Stomach (tissue), 9 donors: ENCODE results near the gene BTBD9. TPM values are rescaled to one million over a fixed set of nuclear protein-coding genes. Genes with fewer than 3 reads are reported as not detected.

ENCODE experiments used
- DNase-seq, 2 donors: peaks; one replicate each; pipeline versions ENCODE4 v3.0.0 to v3.0.0-alpha.2; 2013 to 2019
- H3K27ac ChIP-seq, 5 donors: fragments of 200-600 bp in 4 of 5; sonication (generic) in 4 of 5; one replicate each; pipeline ENCODE4 v1.5.1; 2013 to 2019; ENCODE audit warnings: mild to moderate bottlenecking in 1 of 5, moderate library complexity in 1 of 5
- H3K27me3 ChIP-seq, 3 donors: fragments of 200-600 bp; sonication (generic); one replicate each; pipeline ENCODE4 v1.5.1; 2017 to 2019; ENCODE audit warnings: mixed run types in 1 of 3
- H3K36me3 ChIP-seq, 4 donors: fragments of 200-600 bp; sonication (generic); 1 replicate in 3 of 4; 2 replicates in 1 of 4; pipeline ENCODE4 v1.5.1; 2016 to 2019
- H3K4me1 ChIP-seq, 4 donors: fragments of 200-600 bp; sonication (generic); one replicate each; pipeline ENCODE4 v1.5.1; 2016 to 2019
- H3K4me3 ChIP-seq, 4 donors: fragments of 200-600 bp; sonication (generic) in 3 of 4; one replicate each; pipeline ENCODE4 v1.5.1; 2016 to 2019; ENCODE audit warnings: mild to moderate bottlenecking in 1 of 4
- H3K9me3 ChIP-seq, 4 donors: fragments of 200-600 bp; sonication (generic); one replicate each; pipeline ENCODE4 v1.5.1; 2016 to 2019
- EP300 ChIP-seq: sonication (generic); formaldehyde crosslinking; IDR thresholded peaks from one replicate; pipeline ENCODE4 v1.6.1; 2017; ENCODE audit warnings: antibody characterized with exemption
- POLR2A ChIP-seq, 4 donors: fragments of 450-650 bp; IDR thresholded peaks; one replicate each; pipeline ENCODE4 v1.6.1; 2016; ENCODE audit warnings: antibody characterized with exemption in 4 of 4, control low read depth in 2 of 4, mild to moderate bottlenecking in 1 of 4, moderate library complexity in 1 of 4
- POLR2AphosphoS5 ChIP-seq, 3 donors: sonication (generic); formaldehyde crosslinking; IDR thresholded peaks; one replicate each; pipeline ENCODE4 v1.6.1; 2016; ENCODE audit warnings: antibody characterized with exemption in 3 of 3
- WGBS, 5 donors: extraction: QIAGEN DNeasy Blood & Tissue Kit in 3 of 5; methylation state at CpG; one replicate each; pipeline versions ENCODE4 v1.1.5 to v1.1.7; 2013 to 2018; 5-methylcytosine and 5-hydroxymethylcytosine counted together
- intact Hi-C: fragments of 100-400 bp; cut with DNase I; formaldehyde crosslinking; loops from one replicate; pipeline ENCODE4 v1.15.1; 2023; ENCODE audit warnings: low total_unique reads
- polyA plus RNA-seq, 3 donors: library from polyadenylated mRNA; stranded (reverse); fragments of 200-250 nt; gene quantifications; one replicate each; pipeline ENCODE4 v1.2.3, GENCODE V29; 2013
- total RNA-seq, 5 donors: library from RNA; depleted of rRNA; stranded (reverse); fragments of >200 nt; gene quantifications; one replicate each; pipeline versions ENCODE4 v1.1.0 to v1.2.3, GENCODE V29; 2014 to 2016
- TF ChIP-seq, protein P1 (sequence below), 7 experiments: fragments of 450-650 bp in 4 of 7; fragments of 200-600 bp in 3 of 7; sonication (generic) in 3 of 7; IDR thresholded peaks; one replicate each; pipeline ENCODE4 v1.5.1; 2016 to 2019; ENCODE audit warnings: antibody characterized with exemption in 7 of 7, control low read depth in 2 of 7, mild to moderate bottlenecking in 1 of 7
- donor health status: healthy with polysubstance abuse.
- donor health status: Bipolar disorder and iron deficiency.
- donor health status: healthy.

Gene BTBD9
- total and polyA plus RNA-seq, 8 donors, result 1.4 to 90.2 (median 6.8) TPM

DNA sequence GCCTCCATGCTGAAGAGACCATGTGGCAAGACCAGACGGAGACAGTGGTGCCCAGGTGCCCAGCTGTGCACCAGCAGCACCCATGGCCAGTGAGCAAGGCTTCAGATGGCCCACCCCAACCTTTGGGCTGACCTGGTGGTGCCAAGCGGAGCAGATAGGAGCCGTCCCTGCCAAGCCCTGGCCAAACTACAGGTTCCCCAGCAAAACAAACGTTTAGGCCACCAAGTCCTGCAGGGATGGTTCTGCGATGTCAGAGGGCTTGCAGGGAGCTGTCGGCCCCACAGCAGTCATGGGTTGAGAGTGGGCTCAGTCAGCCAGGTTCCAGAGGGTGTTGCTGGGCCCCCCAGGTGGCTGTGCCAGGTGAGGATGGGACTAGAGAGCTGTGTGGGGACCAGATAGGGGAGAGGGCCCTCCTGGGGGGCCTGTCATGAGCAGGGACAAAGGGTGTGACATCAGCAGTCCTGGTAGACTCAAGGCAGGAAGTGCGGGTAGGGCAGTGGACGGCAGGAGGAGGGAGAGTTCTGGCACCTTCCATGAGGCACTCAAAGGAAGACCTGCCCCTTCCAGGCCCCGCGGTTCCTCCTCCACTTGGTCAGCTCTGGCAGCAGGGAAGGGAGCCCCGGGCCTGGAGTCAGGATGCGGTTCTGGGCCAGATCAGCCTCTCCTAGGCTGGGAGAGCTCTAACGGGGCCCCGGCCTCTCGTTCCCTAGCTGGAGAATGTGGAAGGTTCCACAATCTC, 477.8 kb downstream of the BTBD9 start:
- Histone ChIP-seq H3K9me3 (no peaks in the 10 kb centered on the region), H3K4me1 (peaks cover 0 to 6% (median 0%) of the 10 kb centered on the region in 4 donors), H3K27me3 (no peaks in the 10 kb centered on the region), H3K36me3 (peaks cover 0 to 12% (median 6%) of the 10 kb centered on the region in 4 donors), H3K27ac (no peak overlapping the region), H3K4me3 (no peak overlapping the region)
- intact Hi-C loops, result no loop called here
- WGBS, 5 donors, result 85 to 90% (median 87%) methylated on average over 14 to 15 of the region's 15 CpGs
- DNase-seq, result no peak
- TF ChIP-seq EP300, result no peak
- TF ChIP-seq POLR2A (IDR thresholded peaks at IDR 0.05), result no peak
- TF ChIP-seq POLR2AphosphoS5 (IDR thresholded peaks at IDR 0.05), result no peak
- TF ChIP-seq, protein P1, sequence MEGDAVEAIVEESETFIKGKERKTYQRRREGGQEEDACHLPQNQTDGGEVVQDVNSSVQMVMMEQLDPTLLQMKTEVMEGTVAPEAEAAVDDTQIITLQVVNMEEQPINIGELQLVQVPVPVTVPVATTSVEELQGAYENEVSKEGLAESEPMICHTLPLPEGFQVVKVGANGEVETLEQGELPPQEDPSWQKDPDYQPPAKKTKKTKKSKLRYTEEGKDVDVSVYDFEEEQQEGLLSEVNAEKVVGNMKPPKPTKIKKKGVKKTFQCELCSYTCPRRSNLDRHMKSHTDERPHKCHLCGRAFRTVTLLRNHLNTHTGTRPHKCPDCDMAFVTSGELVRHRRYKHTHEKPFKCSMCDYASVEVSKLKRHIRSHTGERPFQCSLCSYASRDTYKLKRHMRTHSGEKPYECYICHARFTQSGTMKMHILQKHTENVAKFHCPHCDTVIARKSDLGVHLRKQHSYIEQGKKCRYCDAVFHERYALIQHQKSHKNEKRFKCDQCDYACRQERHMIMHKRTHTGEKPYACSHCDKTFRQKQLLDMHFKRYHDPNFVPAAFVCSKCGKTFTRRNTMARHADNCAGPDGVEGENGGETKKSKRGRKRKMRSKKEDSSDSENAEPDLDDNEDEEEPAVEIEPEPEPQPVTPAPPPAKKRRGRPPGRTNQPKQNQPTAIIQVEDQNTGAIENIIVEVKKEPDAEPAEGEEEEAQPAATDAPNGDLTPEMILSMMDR (IDR thresholded peaks at IDR 0.05), result no peak

DNA sequence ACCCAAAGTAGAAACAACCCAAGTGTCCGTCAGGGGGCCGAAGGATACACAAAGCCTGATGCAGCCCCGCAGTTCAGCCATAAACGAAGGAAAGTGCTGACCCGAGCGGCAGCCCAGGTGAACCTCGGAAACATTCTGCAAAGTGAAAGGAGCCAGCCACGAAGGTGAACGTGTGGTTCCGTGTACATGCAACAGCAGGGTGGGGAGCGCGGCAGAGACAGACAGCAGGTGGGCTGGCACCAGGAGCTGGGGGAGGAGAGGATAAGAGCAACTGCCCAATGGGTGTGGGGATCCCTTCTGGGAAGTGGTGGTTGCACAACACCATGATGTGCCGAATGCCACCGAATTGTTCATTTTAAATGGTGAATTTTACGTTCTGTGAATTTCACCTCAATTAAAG, 478.4 kb downstream of the BTBD9 start:
- H3K27me3 ChIP-seq, result no peaks in the 10 kb centered on the region
- no peaks in the 10 kb centered on the region for H3K9me3 ChIP-seq
- intact Hi-C loops, result no loop called here
- H3K36me3 ChIP-seq, result peaks cover 0 to 12% (median 6%) of the 10 kb centered on the region in 4 donors
- H3K4me3 ChIP-seq, result no peak overlapping the region
- no peak for DNase-seq
- no peak overlapping the region for H3K27ac ChIP-seq
- WGBS, 5 donors, result 93 to 98% (median 95%) methylated on average over 15 of the region's 15 CpGs
- TF ChIP-seq EP300 (no peak), POLR2A (IDR thresholded peaks at IDR 0.05) (no peak), POLR2AphosphoS5 (IDR thresholded peaks at IDR 0.05) (no peak)
- TF ChIP-seq, protein P1 (IDR thresholded peaks at IDR 0.05), result no peak
- peaks cover 0 to 6% (median 0%) of the 10 kb centered on the region in 4 donors for H3K4me1 ChIP-seq

DNA sequence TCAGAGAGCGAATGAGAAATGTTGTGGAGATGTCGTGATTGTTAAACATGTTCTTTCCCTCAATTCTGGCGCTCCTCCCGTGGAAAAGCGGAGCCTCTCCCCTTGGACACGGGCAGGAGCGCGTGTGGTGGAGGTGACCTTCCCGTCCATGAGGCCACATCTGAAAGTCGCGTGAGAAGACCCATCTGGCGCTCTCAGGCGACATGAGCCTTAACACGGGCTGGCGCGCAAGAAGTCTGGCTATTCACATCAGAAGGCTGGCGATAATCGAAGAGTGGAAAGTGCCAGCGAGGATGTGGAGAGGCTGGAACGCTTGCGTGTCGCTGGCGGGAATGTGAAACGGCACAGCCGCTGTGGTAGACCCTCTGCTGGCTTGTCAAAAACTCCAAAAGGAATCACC, 478.9 kb downstream of the BTBD9 start:
- H3K27me3 ChIP-seq, result no peaks in the 10 kb centered on the region
- DNase-seq, result no peak
- H3K36me3 ChIP-seq, result peaks cover 0 to 12% (median 6%) of the 10 kb centered on the region in 4 donors
- no peak overlapping the region for H3K27ac ChIP-seq
- TF ChIP-seq POLR2AphosphoS5 (IDR thresholded peaks at IDR 0.05) (no peak), EP300 (no peak), POLR2A (IDR thresholded peaks at IDR 0.05) (no peak)
- TF ChIP-seq, protein P1 (IDR thresholded peaks at IDR 0.05), result no peak
- H3K4me3 ChIP-seq, result no peak overlapping the region
- peaks cover 0 to 6% (median 0%) of the 10 kb centered on the region in 4 donors for H3K4me1 ChIP-seq
- 95 to 98% (median 98%) methylated on average over 24 to 25 of the region's 25 CpGs for WGBS, 5 donors
- intact Hi-C loops, result no loop called here
- no peaks in the 10 kb centered on the region for H3K9me3 ChIP-seq

DNA sequence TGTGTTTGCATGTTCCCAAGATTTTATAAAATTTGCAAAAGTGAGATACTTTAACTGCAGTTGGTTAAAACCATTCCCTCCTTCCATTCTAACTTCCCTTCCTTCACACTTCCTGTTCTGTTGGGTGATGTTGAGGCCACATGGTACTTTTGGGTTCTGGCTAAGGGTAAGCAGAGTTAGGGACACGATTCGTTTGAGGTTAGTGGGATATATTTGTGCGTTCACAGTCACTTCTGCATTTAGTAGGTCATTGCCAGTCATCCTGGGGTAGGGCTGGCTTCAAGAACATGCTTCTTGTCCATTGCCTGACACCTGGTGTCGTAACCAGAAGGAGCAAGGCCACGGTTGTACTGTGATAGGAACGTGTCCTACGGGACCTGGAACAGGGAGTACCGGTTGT, 480.1 kb downstream of the BTBD9 start:
- intact Hi-C loops, result no loop called here
- no peak for TF ChIP-seq POLR2AphosphoS5 (IDR thresholded peaks at IDR 0.05)
- no peak for TF ChIP-seq POLR2A (IDR thresholded peaks at IDR 0.05)
- TF ChIP-seq, protein P1 (IDR thresholded peaks at IDR 0.05), result no peak
- no peak for TF ChIP-seq EP300
- 85 to 95% (median 91%) methylated on average over 8 of the region's 8 CpGs for WGBS, 5 donors

More for the DNA sequence above, 480.1 kb downstream of the BTBD9 start:
- Histone ChIP-seq H3K27ac (no peak overlapping the region), H3K4me3 (no peak overlapping the region), H3K27me3 (no peaks in the 10 kb centered on the region), H3K36me3 (peaks cover 0 to 17% (median 9%) of the 10 kb centered on the region in 4 donors), H3K4me1 (peaks cover 0 to 12% (median 3%) of the 10 kb centered on the region in 4 donors), H3K9me3 (no peaks in the 10 kb centered on the region)
- DNase-seq, result no peak
